NCI-H2196 treated with DMSO at 0.1 percent for 48 hours (cell line): ENCODE results near the gene USF3.
"Not testable (repeated sequence)": the region's sequence is repeated elsewhere in the genome, so short reads cannot be mapped to it uniquely, and the experiment has no call there.

ENCODE experiments used
- DNase-seq: peaks from one replicate; lab custom pipeline; 2025; ENCODE audit not compliant: unreplicated experiment; lab: John Stamatoyannopoulos, UW

USF3 gene

GRCh38 chr3:113659101-113659541, 37.3 kb downstream of the USF3 start:
- no peak for DNase-seq

- no peak for DNase-seq
Observed at GRCh38 chr3:113658107-113658506, 38.3 kb downstream of the USF3 start.

- no peak for DNase-seq
Observed at GRCh38 chr3:113654851-113655250, 41.6 kb downstream of the USF3 start.

GRCh38 chr3:113654310-113654709, 42.1 kb downstream of the USF3 start:
- DNase-seq = no peak

GRCh38 chr3:113649174-113649845, 47.1 kb downstream of the USF3 start:
- no peak for DNase-seq

- no peak for DNase-seq
Observed at GRCh38 chr3:113648524-113648923, 47.9 kb downstream of the USF3 start.

GRCh38 chr3:113643583-113643982, 52.9 kb downstream of the USF3 start:
- no peak for DNase-seq

GRCh38 chr3:113638910-113639309, 57.5 kb downstream of the USF3 start:
- no peak for DNase-seq

GRCh38 chr3:113637756-113638155, 58.7 kb downstream of the USF3 start:
- DNase-seq = no peak

- not testable (repeated sequence) for DNase-seq
Observed at GRCh38 chr3:113636034-113636433, 60.4 kb downstream of the USF3 start.

GRCh38 chr3:113634782-113635474, 61.5 kb downstream of the USF3 start:
- no peak for DNase-seq

- no peak for DNase-seq
Observed at GRCh38 chr3:113631573-113631972, 64.9 kb downstream of the USF3 start.

GRCh38 chr3:113630956-113631542, 65.4 kb downstream of the USF3 start:
- DNase-seq = no peak

- peak; percentile 80 for DNase-seq
Observed at GRCh38 chr3:113629584-113630421, 66.6 kb downstream of the USF3 start.

GRCh38 chr3:113628788-113629187, 67.7 kb downstream of the USF3 start:
- no peak for DNase-seq

- DNase-seq = no peak
Observed at GRCh38 chr3:113628316-113628715, 68.1 kb downstream of the USF3 start.

- peak; percentile 65 for DNase-seq
Observed at GRCh38 chr3:113626503-113627371, 69.7 kb downstream of the USF3 start.

GRCh38 chr3:113625834-113626233, 70.6 kb downstream of the USF3 start:
- no peak for DNase-seq

- DNase-seq = no peak
Observed at GRCh38 chr3:113623811-113624210, 72.6 kb downstream of the USF3 start.

- DNase-seq = no peak
Observed at GRCh38 chr3:113623324-113623723, 73.1 kb downstream of the USF3 start.
